Liver (tissue), 3 donors: ENCODE data around the gene HCN1.

Experiments
- CTCF ChIP-seq: fragments of 150-350 bp; IDR thresholded peaks from 2 replicates; pipeline ENCODE4 v1.5.1; 2017; ENCODE audit warnings: improper control_type of control experiment, low read depth, low read length; ENCODE audit not compliant: missing input control
- EGR1 ChIP-seq, 2 donors: IDR thresholded peaks; 2 replicates each; pipeline ENCODE4 v1.6.1; 2016 to 2018; ENCODE audit warnings: antibody characterized with exemption in 2 of 2, low read depth in 2 of 2
- FOXA1 ChIP-seq: IDR thresholded peaks from 2 replicates; pipeline ENCODE4 v1.6.1; 2016; ENCODE audit warnings: antibody characterized with exemption
- GABPA ChIP-seq, 2 donors: IDR thresholded peaks in 1 of 2; conservative IDR thresholded peaks in 1 of 2; 2 replicates each; pipeline ENCODE4 v1.6.1; 2016; ENCODE audit warnings: antibody characterized with exemption in 2 of 2, mild to moderate bottlenecking in 1 of 2, moderate library complexity in 1 of 2
- JUND ChIP-seq, 2 donors: IDR thresholded peaks; 2 replicates each; pipeline ENCODE4 v1.6.1; 2016; ENCODE audit warnings: antibody characterized with exemption in 2 of 2
- RAD21 ChIP-seq, 2 donors: IDR thresholded peaks; 2 replicates each; pipeline ENCODE4 v1.6.1; 2016; ENCODE audit warnings: antibody characterized with exemption in 2 of 2, mild to moderate bottlenecking in 2 of 2
- REST ChIP-seq: IDR thresholded peaks from 2 replicates; pipeline ENCODE4 v1.6.1; 2016; ENCODE audit warnings: antibody characterized with exemption, mild to moderate bottlenecking
- RXRA ChIP-seq, 2 donors: IDR thresholded peaks; 2 replicates each; pipeline ENCODE4 v1.6.1; 2017 to 2018; ENCODE audit warnings: antibody characterized with exemption in 2 of 2, mild to moderate bottlenecking in 1 of 2
- SP1 ChIP-seq: IDR thresholded peaks from 2 replicates; pipeline ENCODE4 v1.6.1; 2018; ENCODE audit warnings: antibody characterized with exemption, mild to moderate bottlenecking
- TAF1 ChIP-seq: conservative IDR thresholded peaks from 2 replicates; pipeline ENCODE4 v1.6.1; 2016; ENCODE audit warnings: antibody characterized with exemption, mild to moderate bottlenecking
- YY1 ChIP-seq: IDR thresholded peaks from 2 replicates; pipeline ENCODE4 v1.6.1; 2016; ENCODE audit warnings: antibody characterized with exemption, mild to moderate bottlenecking
- ZBTB33 ChIP-seq: IDR thresholded peaks from 2 replicates; pipeline ENCODE4 v1.6.1; 2016; ENCODE audit warnings: antibody characterized with exemption
- donor health status: healthy.
- donor health status: healthy.

DNA sequence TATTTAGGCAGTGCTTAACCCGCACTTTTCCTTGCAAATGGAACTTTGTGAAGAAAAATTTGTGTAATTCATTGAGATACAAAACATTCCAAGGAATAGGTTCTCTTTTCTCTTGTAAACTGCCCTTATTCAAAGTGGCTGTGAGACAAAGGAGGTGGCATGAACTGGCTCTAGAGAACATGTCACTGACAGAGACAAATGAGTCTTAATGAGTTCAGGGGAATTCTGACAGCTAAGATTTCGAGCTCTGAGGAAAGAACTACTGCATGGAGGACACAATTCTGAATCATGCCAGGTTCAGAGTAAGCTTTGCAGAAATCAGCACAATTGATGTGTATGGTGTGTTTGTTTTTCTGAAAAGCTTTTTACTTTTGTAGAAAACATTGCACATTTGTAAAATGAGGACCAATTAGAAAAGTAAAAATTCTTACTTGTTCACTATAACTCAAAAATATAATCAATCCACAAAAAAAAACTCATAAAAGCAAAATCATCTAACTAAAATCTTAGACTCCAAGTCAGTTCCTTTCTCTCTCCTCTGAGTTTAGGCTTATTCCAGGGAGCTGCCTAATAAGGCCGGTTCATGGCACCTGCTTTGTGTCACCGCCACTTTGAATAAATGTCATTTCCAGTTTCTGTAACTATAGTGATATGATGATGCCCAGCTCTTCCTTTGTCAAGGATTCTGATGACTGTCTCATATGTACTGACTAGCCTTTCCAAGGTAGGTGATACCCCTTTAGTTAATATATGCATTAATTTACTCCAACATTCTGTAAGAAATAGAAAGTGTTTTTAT lies 163.2 kb downstream of the HCN1 start:
- TF ChIP-seq GABPA (IDR thresholded peaks at IDR 0.05 in 1 of 2, conservative IDR thresholded peaks at IDR 0.05 in 1 of 2), result no peak
- no peak for TF ChIP-seq RXRA (IDR thresholded peaks at IDR 0.05)
- TF ChIP-seq CTCF, result no peak
- TF ChIP-seq ZBTB33, result no peak
- no peak for TF ChIP-seq TAF1
- TF ChIP-seq REST, result no peak
- TF ChIP-seq RAD21 (IDR thresholded peaks at IDR 0.05), result no peak
- TF ChIP-seq JUND (IDR thresholded peaks at IDR 0.05), result no peak
- no peak for TF ChIP-seq EGR1 (IDR thresholded peaks at IDR 0.05; ENCODE audit: low read depth in 2 of 2)
- no peak for TF ChIP-seq SP1
- TF ChIP-seq YY1, result no peak
- TF ChIP-seq FOXA1, result no peak
